GM18526 (cell line): ENCODE measurements around the gene DGLUCY.

Experiments used
- POLR2A ChIP-seq: IDR thresholded peaks from 3 replicates; pipeline ENCODE4 v1.6.1; 2011; ENCODE audit not compliant: insufficient read length; ENCODE audit errors: extremely low read depth

Gene DGLUCY

DNA sequence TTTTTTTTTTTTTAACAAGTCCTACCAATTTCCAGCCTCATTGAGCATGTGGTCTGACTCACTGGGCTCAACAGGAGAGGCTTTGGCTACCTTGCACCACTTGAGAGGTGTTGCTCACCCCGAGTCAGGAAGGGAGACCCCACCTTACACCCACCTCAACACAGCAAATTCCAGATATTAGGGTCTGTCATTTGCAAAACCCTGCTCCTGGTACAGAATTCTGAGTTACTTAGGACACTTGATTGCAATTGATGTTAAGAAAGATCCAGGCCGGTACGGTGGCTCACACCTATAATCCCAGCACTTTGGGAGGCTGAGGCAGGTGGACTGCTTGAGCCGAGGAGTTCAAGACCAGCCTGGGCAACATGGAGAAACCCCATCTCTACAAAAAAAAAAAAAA is 14.1 kb downstream of the DGLUCY start:
- no peak for TF ChIP-seq POLR2A

DNA sequence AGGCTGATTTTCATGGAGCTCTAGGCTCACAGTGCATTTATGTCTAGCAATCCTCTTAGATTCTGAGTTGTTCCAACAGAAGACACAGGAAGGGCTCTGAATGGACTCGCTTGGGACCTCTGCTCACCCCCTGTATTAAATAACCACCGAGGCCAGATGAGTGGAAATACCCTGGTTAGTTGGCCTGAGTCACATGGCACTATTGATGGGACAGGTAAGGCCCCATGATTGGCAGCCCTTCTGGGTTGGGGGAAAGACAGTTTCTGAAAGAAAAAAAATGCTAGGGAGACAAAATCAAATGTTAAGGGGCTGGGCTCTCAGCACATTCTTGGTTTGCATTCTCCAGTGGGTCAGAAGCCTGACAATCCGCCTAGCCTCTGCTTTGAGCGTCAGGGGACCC is 14.8 kb downstream of the DGLUCY start:
- TF ChIP-seq POLR2A = no peak

DNA sequence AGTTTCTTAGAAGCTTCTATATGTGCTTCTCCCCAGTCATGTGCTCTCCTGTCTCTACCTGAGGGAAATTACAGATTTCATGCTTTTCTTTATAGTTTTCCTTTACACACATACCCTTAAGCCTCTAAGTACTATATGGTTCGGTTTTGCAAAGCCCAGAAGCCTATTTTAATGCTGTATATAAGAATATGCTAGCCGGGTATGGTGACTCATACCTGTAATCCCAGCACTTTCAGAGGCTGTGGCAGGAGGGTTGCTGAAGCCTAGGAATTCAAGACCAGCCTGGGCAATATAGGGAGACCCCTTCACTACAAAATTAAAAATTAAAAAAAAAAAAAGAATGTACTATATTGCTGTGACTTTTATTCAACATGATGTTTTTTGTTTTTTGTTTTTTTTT is 15.4 kb downstream of the DGLUCY start:
- TF ChIP-seq POLR2A = no peak

DNA sequence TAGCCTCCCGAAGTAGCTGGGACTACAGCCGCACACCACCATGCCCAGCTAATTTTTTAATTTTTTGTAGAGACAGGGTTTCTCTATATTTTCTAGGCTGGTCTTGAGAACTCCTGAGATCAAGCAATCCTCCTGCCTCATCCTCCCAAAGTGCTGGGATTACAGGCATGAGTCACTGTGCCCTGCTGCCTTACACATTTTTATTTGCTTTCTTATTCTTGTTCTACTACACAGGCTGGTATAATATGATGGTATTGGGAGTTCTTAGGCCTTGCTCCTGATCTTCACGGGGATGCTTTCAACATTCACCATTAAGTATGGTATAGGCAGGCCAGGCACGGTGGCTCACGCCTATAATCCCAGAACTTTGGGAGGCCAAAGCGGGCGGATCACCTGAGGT is 21.2 kb downstream of the DGLUCY start:
- TF ChIP-seq POLR2A = no peak

DNA sequence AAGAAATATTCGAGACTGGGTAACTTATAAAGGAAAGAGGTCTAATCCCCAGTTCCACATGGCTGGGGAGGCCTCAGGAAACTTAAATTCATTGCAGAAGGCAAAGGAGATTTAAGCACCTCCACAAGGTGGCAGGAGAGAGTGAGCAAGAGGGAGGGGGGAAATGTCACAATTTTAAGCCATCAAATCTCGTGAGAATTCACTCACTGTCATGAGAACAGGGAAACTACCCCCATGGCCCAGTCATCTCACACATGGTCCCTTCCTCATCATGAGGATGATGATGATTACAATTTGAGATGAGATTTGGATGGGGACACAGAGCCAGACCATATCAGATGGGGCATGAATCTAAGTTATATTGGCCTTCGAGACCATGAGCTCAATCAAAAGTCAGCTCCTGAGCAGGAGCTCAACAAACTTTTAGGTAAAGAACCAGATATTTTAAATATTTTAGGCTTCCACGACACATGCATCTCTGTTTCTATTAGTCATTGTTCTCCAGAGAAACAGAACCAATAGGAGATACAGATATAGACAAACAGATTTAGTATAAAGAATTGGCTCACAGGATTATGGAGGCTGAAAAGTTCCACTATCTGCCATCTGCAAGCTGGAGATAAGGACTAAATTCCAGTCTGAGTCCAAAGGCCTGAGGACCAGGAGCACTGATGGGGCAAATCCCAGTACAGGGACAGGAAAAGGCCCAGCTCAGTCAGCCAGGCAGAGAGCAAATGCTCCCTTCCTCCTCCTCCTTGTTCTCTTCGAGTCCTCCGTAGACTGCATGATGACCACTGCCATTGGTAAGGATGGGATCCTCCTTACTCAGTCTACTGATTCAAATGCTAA is 24.9 kb downstream of the DGLUCY start:
- TF ChIP-seq POLR2A = no peak

DNA sequence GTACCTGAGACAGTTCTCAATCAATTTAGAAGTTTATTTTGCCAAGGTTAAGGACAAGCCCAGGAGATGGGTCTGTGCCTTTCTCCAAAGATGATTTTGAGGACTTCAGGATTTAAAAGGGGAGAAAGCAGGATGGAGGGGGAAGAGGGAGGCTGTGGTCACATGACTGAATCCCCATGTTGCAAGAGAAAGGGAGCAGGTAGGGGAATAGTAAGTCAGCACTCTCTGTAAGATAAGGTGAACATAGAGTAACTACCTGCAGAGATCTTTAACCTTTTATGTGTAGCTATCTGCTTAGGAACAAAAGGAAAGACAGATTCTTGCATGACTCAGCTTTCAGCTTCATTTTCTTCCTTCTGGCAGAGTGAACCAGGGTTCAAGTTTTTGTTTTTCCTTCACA is 25.9 kb downstream of the DGLUCY start:
- TF ChIP-seq POLR2A = no peak

DNA sequence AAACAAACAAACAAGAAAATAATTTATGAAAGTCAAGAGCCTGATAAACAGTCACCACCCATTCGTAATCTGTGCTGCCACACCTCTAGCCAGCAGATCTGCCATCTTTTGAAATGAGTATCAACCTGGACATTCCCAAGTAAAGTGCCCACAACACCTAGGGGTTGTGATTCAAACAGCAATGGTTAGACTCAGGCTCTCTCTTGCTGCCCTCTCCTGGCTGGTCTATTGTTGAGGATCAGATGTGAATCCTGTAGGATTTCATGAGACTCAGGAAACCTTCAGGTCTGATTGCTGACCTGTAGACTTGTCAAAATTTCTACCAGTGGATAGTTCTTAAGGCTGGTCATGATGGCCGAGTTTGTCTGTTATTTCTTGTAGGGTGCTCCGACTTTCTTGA is 26.8 kb downstream of the DGLUCY start:
- TF ChIP-seq POLR2A = no peak

DNA sequence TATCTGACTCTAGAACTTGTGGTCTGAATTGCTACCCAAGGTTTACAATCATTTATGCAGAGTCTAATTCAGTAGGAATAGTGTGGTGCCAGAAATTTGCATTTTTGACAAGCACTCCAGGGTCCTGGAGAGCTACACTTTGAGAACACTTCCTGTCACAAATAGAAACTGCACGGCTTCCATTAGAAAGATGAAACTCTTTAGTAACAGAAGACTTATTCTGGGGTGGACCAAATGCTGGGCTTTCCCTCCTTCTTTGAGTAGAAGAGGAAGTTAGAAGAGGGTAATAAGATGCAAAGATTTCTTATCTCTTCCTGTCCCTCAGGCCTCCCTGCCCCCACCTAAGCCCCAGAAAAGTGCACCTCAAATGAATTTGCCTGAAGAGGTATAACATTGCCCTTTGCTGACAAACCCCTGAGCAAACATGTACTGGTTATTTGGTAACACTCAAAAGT is 28.4 kb downstream of the DGLUCY start:
- TF ChIP-seq POLR2A = no peak

DNA sequence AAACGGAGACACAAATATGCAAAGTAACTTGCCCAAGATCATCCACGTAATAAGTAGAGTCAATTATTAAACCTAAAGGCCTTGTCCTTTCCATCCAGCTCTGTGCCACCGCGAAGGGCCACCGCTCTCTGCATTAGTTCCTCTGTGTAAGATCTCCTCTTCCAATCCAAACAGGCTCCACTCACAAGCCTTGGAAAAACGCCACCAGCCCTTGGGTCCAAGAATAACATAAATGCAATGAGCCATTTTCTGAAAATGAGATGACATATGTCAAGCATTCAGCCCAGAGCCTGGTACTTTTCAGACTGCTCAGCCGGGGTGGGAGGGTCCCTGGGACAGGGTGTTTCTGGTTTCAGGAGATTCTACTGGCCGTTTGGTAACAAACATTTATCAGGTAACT is 30.0 kb downstream of the DGLUCY start:
- no peak for TF ChIP-seq POLR2A

DNA sequence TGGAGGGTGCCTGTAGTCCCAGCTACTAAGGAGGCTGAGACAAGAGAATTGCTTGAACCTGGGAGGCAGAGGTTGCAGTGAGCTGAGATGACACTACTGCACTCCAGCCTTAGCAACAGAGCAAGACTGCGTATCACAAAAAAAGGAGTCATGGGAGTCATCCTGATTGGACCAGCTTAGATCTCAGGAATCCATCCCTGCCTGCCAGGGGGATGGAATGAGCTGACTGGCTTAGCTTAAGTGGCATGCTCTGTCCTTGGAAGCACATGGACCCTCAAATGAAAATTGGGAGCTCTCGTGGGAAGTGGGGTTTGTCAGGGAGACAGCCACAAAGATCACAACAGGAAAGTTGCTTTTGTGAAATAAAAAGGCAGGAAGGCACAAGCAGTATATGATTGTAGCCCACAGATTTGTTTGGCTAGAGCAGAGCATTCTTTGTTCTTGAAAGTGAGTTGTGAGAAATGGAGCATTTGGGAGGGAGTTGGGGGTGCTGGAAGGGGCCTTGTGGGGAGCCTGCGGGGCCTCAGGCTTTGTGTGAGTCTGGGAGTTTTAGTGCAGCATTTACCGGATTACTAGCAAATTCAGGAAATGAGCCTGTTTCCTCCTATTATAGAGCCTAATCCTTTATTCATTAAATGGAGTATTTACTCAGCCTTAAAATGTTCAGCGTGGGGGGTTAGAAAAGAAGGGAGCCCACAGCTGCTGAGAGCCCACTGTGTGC is 30.7 kb downstream of the DGLUCY start:
- no peak for TF ChIP-seq POLR2A

DNA sequence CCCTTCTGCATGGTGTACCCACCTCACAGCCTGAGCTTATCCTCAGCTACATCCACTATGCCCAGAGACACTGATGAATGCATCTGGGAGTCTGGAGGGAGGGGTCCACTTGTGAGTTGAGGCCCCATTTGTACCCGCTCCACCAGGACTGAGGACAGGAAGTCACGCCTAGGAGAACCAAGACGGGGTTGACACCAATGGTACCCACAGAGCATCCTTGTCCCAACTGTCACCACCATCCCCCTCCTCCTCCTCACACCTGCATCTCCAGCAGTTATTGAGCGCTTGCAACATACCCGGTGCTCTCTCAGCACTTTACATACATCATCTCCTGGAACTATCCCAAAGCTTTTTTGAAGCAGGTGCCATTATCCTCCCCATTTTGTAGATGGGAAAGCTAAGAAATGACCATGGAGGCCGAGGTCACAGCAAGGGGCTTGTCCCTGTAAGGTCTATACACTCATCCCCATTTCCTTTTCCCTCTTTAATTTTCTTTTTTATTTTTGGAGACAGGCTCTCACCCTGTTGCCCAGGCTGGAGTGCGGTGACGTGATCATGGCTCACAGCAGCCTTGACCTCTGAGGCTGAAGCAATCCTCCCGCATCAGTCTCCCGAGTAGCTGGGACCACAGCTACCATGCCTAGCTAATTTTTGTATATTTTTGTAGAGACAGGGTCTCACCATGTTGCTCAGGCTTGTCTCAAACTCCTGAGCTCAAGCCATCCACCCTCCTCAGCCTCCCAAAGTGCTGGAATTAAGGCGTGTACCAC is 31.7 kb downstream of the DGLUCY start:
- no peak for TF ChIP-seq POLR2A

DNA sequence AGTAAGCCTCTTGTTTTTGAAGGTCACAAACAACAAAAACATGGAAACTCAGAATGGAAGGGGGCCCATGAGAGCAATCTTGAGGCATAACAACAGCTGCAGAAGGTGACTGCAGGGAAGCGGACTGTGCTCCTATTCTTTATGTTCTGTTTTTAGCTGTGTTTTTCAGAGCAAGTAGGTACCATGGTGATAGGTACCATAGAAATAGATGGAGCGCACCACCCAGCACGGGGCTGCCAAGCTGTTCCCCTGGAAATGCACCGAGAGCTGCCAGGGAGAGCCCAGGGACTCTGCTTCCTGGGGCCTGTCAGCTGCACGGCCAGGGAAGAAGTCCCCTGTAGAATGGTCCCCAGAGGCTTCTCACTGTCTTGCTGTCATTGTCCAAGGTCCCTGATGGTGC is 32.8 kb downstream of the DGLUCY start:
- no peak for TF ChIP-seq POLR2A

DNA sequence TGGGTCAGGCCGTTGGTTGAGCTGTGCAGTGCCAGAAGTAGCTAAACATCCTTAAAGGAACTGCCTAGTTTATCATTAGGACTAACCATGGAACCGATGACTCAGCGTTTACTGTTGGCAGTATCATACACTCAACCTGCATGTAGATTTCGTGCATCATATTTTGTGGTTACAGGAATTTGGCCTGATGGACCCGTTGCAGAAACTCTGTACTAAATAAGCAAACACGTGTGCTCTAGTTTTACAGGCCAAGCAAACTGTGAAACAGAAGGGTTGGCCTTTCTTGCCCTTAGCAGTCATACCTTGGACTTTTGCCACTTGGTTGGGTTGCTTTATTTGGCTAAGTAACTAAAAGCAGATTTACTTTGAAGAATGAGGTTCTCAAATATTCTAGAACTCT is 35.6 kb downstream of the DGLUCY start:
- no peak for TF ChIP-seq POLR2A

DNA sequence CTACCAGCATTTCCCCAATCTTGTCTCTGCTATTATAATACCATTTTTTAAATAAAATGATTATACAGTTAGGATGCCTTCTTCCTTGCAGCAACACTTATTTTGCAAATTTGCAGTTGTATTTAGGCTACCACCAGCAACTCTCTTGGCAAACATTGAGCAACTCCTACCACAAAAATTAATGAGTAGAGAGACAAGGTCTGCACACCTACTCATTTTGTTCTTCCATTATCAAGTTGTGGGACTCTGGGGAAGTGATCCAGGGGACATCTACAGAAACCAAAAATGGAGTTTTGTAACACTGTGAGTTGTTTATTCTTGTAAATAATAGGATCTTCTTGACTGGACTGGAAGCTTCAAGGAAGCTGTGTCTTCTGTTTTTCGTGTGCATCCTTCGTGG is 38.6 kb downstream of the DGLUCY start:
- TF ChIP-seq POLR2A = no peak

DNA sequence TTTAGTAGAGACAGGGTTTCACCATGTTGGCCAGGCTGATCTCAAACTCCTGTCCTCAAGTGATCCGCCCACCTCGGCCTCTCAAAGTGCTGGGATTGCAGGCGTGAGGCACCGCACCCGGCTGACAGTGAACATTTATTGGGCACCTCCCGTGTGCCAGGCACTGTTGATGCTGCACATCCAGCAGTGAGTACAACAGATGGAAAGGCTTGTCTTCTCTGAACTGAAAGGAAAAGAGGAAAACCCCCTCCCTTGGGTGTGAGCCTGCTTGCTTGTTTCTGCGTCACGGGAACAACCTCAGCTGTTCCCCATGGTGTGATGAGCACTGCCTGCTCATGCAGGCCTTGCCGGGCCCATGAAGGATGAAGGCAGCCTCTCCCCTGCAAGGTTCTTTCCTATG is 39.5 kb downstream of the DGLUCY start:
- no peak for TF ChIP-seq POLR2A
